Measurements from ENCODE around the gene SH2D1A. TPM values are rescaled to one million over a fixed set of nuclear protein-coding genes. Genes with fewer than 3 reads are reported as not detected.

Gene SH2D1A
- total and polyA plus RNA-seq, 2 of the 4 experiments (the other 2 are of a cell fraction), result not detected

- no peak overlapping the region for H3K23ac ChIP-seq (ENCODE audit: low read depth, low read length)
- H3K9ac ChIP-seq (ENCODE audit: low read depth, low read length), result no peak overlapping the region
- H3K4me1 ChIP-seq (ENCODE audit: control insufficient read depth, insufficient read depth, low read length), result no peaks in the 10 kb centered on the region
- H2BK120ac ChIP-seq (ENCODE audit: low read depth, low read length), result no peak overlapping the region
- no peak overlapping the region for H4K5ac ChIP-seq (ENCODE audit: low read depth, low read length)
- no peak overlapping the region for H4K8ac ChIP-seq (ENCODE audit: low read depth in 2 of 2, low read length in 2 of 2)
- no peak overlapping the region for H3K18ac ChIP-seq (ENCODE audit: low read depth, low read length)
- H2BK15ac ChIP-seq (ENCODE audit: low read depth, low read length), result no peak overlapping the region
- no peaks in the 10 kb centered on the region for H3K9me1 ChIP-seq (ENCODE audit: insufficient read depth, low read length)
- BruUV-seq (replicated peaks), result no TSS peak
- no peak overlapping the region for H2AFZ ChIP-seq (replicated peaks; ENCODE audit: low read length, poor library complexity)
- intact Hi-C loops (cut with micrococcal nuclease), result no loop called here
- H2BK5ac ChIP-seq (ENCODE audit: low read depth, low read length, poor library complexity, severe bottlenecking), result no peak overlapping the region
- no peaks in the 10 kb centered on the region for H3K79me1 ChIP-seq (ENCODE audit: low read depth in 1 of 2, low read length in 2 of 2)
- no peak for ATAC-seq (ENCODE audit: low read depth)
- H2BK20ac ChIP-seq (ENCODE audit: low read depth, low read length), result no peak overlapping the region
- TF ChIP-seq NFE2L2 (IDR thresholded peaks at IDR 0.05; ENCODE audit: low read depth, low read length) (no peak), CHD1 (IDR thresholded peaks at IDR 0.05; ENCODE audit: low read depth, low read length) (no peak), FOS (IDR thresholded peaks at IDR 0.05; ENCODE audit: low read depth, low read length) (no peak), CTCF (conservative IDR thresholded peaks at IDR 0.05; ENCODE audit: low read depth, low read length) (no peak), RFX5 (IDR thresholded peaks at IDR 0.05; ENCODE audit: low read depth, low read length) (no peak), BHLHE40 (IDR thresholded peaks at IDR 0.05; ENCODE audit: low read depth, low read length) (no peak), USF2 (IDR thresholded peaks at IDR 0.05; ENCODE audit: low read depth, low read length) (no peak)
- no peak overlapping the region for H3K56ac ChIP-seq (ENCODE audit: extremely low read depth, insufficient read depth, low read length)
- H3K4me3 ChIP-seq (ENCODE audit: insufficient read depth, low read depth, low read length), result no peak overlapping the region
- WGBS, 2 experiments (ENCODE audit: extremely low coverage in 2 of 2, insufficient read length in 1 of 2), result 0% methylated on average over 1 of the region's 5 CpGs; no CpG with 5 or more reads in 1 of the 2 experiments
- H3K9me3 ChIP-seq (ENCODE audit: control insufficient read depth, insufficient read depth, low read length), result no peaks in the 10 kb centered on the region
- H3K27ac ChIP-seq (ENCODE audit: insufficient read depth, low read length), result no peak overlapping the region
- no peak for DNase-seq
- H4K20me1 ChIP-seq (ENCODE audit: insufficient read depth, low read length), result no peaks in the 10 kb centered on the region
- ChIA-PET CTCF (no interaction called here), POLR2A (ENCODE audit: unreplicated experiment) (no interaction called here)
- H3K27me3 ChIP-seq (ENCODE audit: control insufficient read depth, insufficient read depth, low read length), result no peaks in the 10 kb centered on the region
- H3K4ac ChIP-seq (ENCODE audit: low read depth, low read length), result no peak overlapping the region
- dilution Hi-C loops (cut with HindIII; ENCODE audit: low sequenced_read_pairs, unreplicated experiment), result no loop called here
- no peak overlapping the region for H4K91ac ChIP-seq (ENCODE audit: insufficient read depth, low read depth, low read length)
- H3K4me2 ChIP-seq (ENCODE audit: low read depth, low read length), result no peak overlapping the region
- H2AK5ac ChIP-seq (ENCODE audit: low read depth, low read length), result no peak overlapping the region
- no peak overlapping the region for H3K14ac ChIP-seq (replicated peaks; ENCODE audit: low read depth, low read length)
- no peak overlapping the region for H2AK9ac ChIP-seq (replicated peaks; ENCODE audit: low read depth, low read length, poor library complexity)
- no peaks in the 10 kb centered on the region for H3K36me3 ChIP-seq (ENCODE audit: control insufficient read depth, insufficient read depth, low read length)
- in situ Hi-C loops (cut with MboI; ENCODE audit: low sequenced_read_pairs), result no loop called here
These were observed 1.8 kb downstream of the SH2D1A start for GRCh38 chrX:124348182-124348581.
